UCSD-AML1 (cell line): Measurements from ENCODE around the gene NPPA.

Source experiments
- DNase-seq: peaks from one replicate; lab custom pipeline; 2025; ENCODE audit not compliant: unreplicated experiment; lab: John Stamatoyannopoulos, UW

The NPPA gene

GRCh38 chr1:11845641-11846335 is 1.8 kb downstream of the NPPA start:
- DNase-seq: no peak

GRCh38 chr1:11842154-11843041 is 5.2 kb downstream of the NPPA start:
- peak; percentile 78 for DNase-seq

- DNase-seq: no peak
These were observed 6.1 kb downstream of the NPPA start for GRCh38 chr1:11841245-11842153.

GRCh38 chr1:11839727-11840705 is 7.6 kb downstream of the NPPA start:
- no peak for DNase-seq

GRCh38 chr1:11838349-11839272 is 9.0 kb downstream of the NPPA start:
- DNase-seq: peak; percentile 56

GRCh38 chr1:11837767-11838348 is 9.7 kb downstream of the NPPA start:
- DNase-seq: no peak

- DNase-seq: no peak
These were observed 10.4 kb downstream of the NPPA start for GRCh38 chr1:11836955-11837766.

GRCh38 chr1:11835441-11836225 is 11.9 kb downstream of the NPPA start:
- no peak for DNase-seq

- DNase-seq: no peak
These were observed 13.7 kb downstream of the NPPA start for GRCh38 chr1:11833900-11834299.

GRCh38 chr1:11833497-11833896 is 14.1 kb downstream of the NPPA start:
- DNase-seq: no peak

GRCh38 chr1:11831945-11832725 is 15.4 kb downstream of the NPPA start:
- no peak for DNase-seq

- no peak for DNase-seq
These were observed 19.1 kb downstream of the NPPA start for GRCh38 chr1:11828511-11828910.

GRCh38 chr1:11826946-11827345 is 20.6 kb downstream of the NPPA start:
- DNase-seq: no peak

- no peak for DNase-seq
These were observed 22.5 kb downstream of the NPPA start for GRCh38 chr1:11825131-11825530.

GRCh38 chr1:11823366-11824137 is 24.0 kb downstream of the NPPA start:
- no peak for DNase-seq

- no peak for DNase-seq
These were observed 25.5 kb downstream of the NPPA start for GRCh38 chr1:11822091-11822490.
